ENCODE measurements around the gene SSBP3. TPM values are rescaled to one million over a fixed set of nuclear protein-coding genes. Genes with fewer than 3 reads are reported as not detected.

SSBP3 gene
- total RNA-seq, 1 experiment from 2014 or later: 26.5 TPM

DNA sequence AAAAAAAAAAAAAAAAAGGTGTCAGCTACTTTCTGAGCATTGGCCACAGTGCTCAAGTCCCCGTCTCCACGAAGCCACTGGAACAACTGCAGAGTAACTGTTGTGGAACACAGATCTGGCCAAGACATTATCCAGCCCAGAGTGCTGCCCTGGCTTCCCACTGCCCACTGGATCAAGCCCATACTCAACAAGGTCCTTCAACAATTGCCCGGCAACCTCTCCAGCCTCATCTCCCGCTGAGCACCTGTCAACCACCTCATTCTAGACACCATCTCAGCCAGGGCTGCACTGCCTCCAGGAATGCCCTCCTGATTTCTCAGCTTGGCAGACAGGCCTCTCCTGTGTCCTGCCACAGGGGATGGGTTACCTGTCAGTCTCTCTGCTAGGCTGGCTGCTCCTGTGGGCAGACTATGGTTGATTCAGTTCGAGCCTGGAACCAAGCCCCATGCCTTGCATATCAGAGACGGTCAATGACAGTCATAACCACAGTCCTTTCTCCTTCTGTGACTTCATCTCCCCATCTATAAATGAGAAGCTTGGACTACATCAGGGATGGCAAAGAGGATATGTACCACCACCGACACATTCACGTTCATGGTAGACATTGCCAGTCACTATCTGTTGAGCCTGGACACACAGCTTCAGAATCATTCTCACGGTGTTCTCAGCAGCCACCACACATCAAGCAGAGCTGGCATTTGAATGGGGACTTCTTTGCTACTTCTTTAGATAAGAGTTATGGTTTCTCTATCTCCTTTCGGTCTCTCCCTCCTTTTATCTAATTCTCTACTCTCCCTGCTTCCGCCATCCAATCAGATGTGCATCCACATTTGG is 129.4 kb downstream of the SSBP3 start:
- no peaks in the 10 kb centered on the region for H3K4me1 ChIP-seq (replicated peaks; ENCODE audit: insufficient read depth)
- intact Hi-C loops (cut with micrococcal nuclease; ENCODE audit: unreplicated experiment): no loop called here

DNA sequence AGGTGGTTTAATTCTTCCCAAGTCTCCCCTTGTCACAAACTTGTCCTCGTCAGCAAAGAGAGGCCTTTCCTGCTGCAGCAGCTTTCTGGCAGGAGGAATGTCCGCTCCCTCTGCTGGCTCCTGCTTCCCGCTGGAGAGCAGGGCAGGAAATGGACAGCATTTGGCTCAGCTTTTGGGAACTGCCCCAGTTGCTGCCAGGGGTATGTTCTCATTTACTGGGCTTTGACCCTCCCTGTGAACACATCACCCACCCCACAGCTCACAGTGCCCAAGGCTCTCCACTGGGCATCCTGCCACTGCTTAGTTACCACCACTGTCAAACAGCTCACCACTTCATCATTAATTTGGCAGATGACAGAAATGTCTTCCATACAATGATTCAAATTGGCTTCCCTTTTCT is 130.8 kb downstream of the SSBP3 start:
- no peak for DNase-seq
- Histone ChIP-seq H3K27me3 (ENCODE audit: insufficient read depth, low read depth) (no peaks in the 10 kb centered on the region), H3K27ac (no peak overlapping the region), H3K9me2 (ENCODE audit: insufficient read depth) (no peaks in the 10 kb centered on the region), H3F3A (ENCODE audit: insufficient read depth, low read depth) (no peaks in the 10 kb centered on the region), H2AFZ (no peak overlapping the region), H3K36me3 (ENCODE audit: low read depth) (no peaks in the 10 kb centered on the region), H3K9me3 (ENCODE audit: insufficient read depth, low read depth) (no peaks in the 10 kb centered on the region), H4K20me1 (ENCODE audit: insufficient read depth) (no peaks in the 10 kb centered on the region), H3K4me1 (replicated peaks; ENCODE audit: insufficient read depth) (no peaks in the 10 kb centered on the region), H3K79me2 (ENCODE audit: low read depth) (no peaks in the 10 kb centered on the region), H3K4me2 (no peak overlapping the region), H3K4me3 (no peak overlapping the region)
- TF ChIP-seq, protein P1, sequence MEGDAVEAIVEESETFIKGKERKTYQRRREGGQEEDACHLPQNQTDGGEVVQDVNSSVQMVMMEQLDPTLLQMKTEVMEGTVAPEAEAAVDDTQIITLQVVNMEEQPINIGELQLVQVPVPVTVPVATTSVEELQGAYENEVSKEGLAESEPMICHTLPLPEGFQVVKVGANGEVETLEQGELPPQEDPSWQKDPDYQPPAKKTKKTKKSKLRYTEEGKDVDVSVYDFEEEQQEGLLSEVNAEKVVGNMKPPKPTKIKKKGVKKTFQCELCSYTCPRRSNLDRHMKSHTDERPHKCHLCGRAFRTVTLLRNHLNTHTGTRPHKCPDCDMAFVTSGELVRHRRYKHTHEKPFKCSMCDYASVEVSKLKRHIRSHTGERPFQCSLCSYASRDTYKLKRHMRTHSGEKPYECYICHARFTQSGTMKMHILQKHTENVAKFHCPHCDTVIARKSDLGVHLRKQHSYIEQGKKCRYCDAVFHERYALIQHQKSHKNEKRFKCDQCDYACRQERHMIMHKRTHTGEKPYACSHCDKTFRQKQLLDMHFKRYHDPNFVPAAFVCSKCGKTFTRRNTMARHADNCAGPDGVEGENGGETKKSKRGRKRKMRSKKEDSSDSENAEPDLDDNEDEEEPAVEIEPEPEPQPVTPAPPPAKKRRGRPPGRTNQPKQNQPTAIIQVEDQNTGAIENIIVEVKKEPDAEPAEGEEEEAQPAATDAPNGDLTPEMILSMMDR (conservative IDR thresholded peaks at IDR 0.05): no peak
- no peak for TF ChIP-seq EZH2 (IDR thresholded peaks at IDR 0.05; ENCODE audit: low read depth)
- ChIA-PET CTCF (no interaction called here), POLR2A (ENCODE audit: unreplicated experiment) (no interaction called here)
- no TSS peak for BruUV-seq (replicated peaks)
- intact Hi-C loops (cut with micrococcal nuclease; ENCODE audit: unreplicated experiment): no loop called here

More for the DNA sequence above, 129.4 kb downstream of the SSBP3 start:
- no peak overlapping the region for H2AFZ ChIP-seq
- TF ChIP-seq EZH2 (IDR thresholded peaks at IDR 0.05; ENCODE audit: low read depth): no peak
- TF ChIP-seq, protein P1 (conservative IDR thresholded peaks at IDR 0.05): no peak
- no peaks in the 10 kb centered on the region for H4K20me1 ChIP-seq (ENCODE audit: insufficient read depth)
- ChIA-PET CTCF (interaction anchor here (0.5 kb wide), 1 partner anchor 130 kb away, joined by 15 read pairs; no protein-coding TSS in a partner anchor), POLR2A (ENCODE audit: unreplicated experiment) (no interaction called here)
- no TSS peak for BruUV-seq (replicated peaks)
- no peaks in the 10 kb centered on the region for H3K79me2 ChIP-seq (ENCODE audit: low read depth)
- H3F3A ChIP-seq (ENCODE audit: insufficient read depth, low read depth): no peaks in the 10 kb centered on the region
- H3K9me3 ChIP-seq (ENCODE audit: insufficient read depth, low read depth): no peaks in the 10 kb centered on the region
- H3K9me2 ChIP-seq (ENCODE audit: insufficient read depth): no peaks in the 10 kb centered on the region
- H3K4me2 ChIP-seq: no peak overlapping the region
- no peak for DNase-seq
- no peak overlapping the region for H3K27ac ChIP-seq
- no peaks in the 10 kb centered on the region for H3K36me3 ChIP-seq (ENCODE audit: low read depth)
- no peaks in the 10 kb centered on the region for H3K27me3 ChIP-seq (ENCODE audit: insufficient read depth, low read depth)
- no peak overlapping the region for H3K4me3 ChIP-seq

DNA sequence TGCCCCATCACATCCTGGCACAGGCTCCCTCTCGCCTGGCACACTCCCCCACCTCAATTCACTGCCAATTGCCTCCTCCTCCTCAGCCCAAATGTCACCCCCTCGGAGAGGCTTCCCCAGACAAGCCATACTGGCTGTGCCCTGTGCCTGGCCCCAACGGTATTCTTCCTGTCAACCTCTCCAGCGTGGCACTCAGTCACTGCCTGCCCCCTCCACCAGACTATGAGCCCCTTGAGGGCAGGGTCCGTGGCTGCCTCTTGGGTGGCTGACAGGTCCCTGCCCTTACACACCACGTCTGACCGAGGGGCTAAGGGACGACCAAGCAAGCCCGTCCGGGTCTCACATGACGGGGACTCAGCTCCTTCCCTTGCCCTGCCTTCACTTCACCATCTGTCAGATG is 131.3 kb downstream of the SSBP3 start:
- H3K4me2 ChIP-seq: no peak overlapping the region
- intact Hi-C loops (cut with micrococcal nuclease; ENCODE audit: unreplicated experiment): no loop called here
- no TSS peak for BruUV-seq (replicated peaks)
- H3K4me1 ChIP-seq (replicated peaks; ENCODE audit: insufficient read depth): no peaks in the 10 kb centered on the region
- no peak overlapping the region for H3K27ac ChIP-seq
- no peaks in the 10 kb centered on the region for H3F3A ChIP-seq (ENCODE audit: insufficient read depth, low read depth)
- H4K20me1 ChIP-seq (ENCODE audit: insufficient read depth): no peaks in the 10 kb centered on the region
- H3K36me3 ChIP-seq (ENCODE audit: low read depth): no peaks in the 10 kb centered on the region
- no peaks in the 10 kb centered on the region for H3K9me3 ChIP-seq (ENCODE audit: insufficient read depth, low read depth)
- H3K9me2 ChIP-seq (ENCODE audit: insufficient read depth): no peaks in the 10 kb centered on the region
- DNase-seq: no peak
- POLR2A ChIA-PET (ENCODE audit: unreplicated experiment): no interaction called here
- H2AFZ ChIP-seq: no peak overlapping the region
- TF ChIP-seq, protein P1 (conservative IDR thresholded peaks at IDR 0.05): no peak
- no peak for TF ChIP-seq EZH2 (IDR thresholded peaks at IDR 0.05; ENCODE audit: low read depth)
- H3K27me3 ChIP-seq (ENCODE audit: insufficient read depth, low read depth): no peaks in the 10 kb centered on the region
- H3K79me2 ChIP-seq (ENCODE audit: low read depth): no peaks in the 10 kb centered on the region
- H3K4me3 ChIP-seq: no peak overlapping the region
- CTCF ChIA-PET: interaction anchor here (0.5 to 1.2 kb wide), 2 partner anchors 214 to 816 kb away, joined by 3 to 5 read pairs; no protein-coding TSS in a partner anchor
